H1 (cell line): ENCODE measurements around the gene YIF1B. TPM values are rescaled to one million over a fixed set of nuclear protein-coding genes. Genes with fewer than 3 reads are reported as not detected.

ENCODE experiments used
- CHD1 ChIP-seq: IDR thresholded peaks from 2 replicates; pipeline ENCODE4 v1.6.1; 2012; ENCODE audit warnings: low read depth, low read length, improper control_type of control experiment
- RFX5 ChIP-seq: IDR thresholded peaks from 2 replicates; pipeline ENCODE4 v1.6.1; 2011; ENCODE audit warnings: low read depth, low read length, improper control_type of control experiment, borderline replicate concordance
- polyA plus RNA-seq, 7 experiments: library from polyadenylated mRNA; depleted of rRNA in 3 of 7; stranded (reverse) in 5 of 7; unstranded in 2 of 7; fragments of >200 nt in 5 of 7; fragments of 200-250 nt in 2 of 7; gene quantifications; 1 replicate in 5 of 7; 2 replicates in 1 of 7; 4 replicates in 1 of 7; pipeline versions ENCODE4 v1.2.1 to v1.2.3, GENCODE V29; 2011 to 2013; ENCODE audit warnings: missing spikeins in 2 of 7, mixed read lengths in 2 of 7
- total RNA-seq: library from RNA; stranded (reverse); fragmentation: NEBNext Ultra II Directional; extraction: Animal tissue kit (Norgen Biotek cat#: 25700); gene quantifications from 2 replicates; pipeline ENCODE4 v1.2.1, GENCODE V29; 2021

YIF1B gene
- total and polyA plus RNA-seq, 2 of the 8 experiments (the other 6 are each of a cell fraction or from before 2014, with no cell fraction given), result 89.6 to 305 TPM

DNA sequence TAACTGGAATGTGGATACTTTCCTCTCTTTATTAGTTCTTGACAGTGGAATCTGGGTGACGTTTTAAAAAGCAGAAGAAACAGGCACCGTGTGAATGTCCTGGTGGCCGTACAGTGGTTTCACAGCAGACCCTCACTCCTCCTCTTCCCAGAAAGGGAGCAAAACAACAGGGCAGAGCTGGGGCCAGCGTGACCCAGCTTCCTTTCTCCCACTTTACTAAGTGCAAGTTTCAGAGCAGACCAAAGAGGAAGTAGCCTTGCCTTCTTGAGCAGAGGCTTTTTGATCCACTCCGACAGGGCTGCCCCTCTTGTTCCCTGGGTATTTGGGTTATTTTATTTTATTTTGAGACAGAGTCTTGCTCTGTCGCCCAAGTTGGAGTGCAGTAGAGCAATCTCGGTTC lies 31.3 kb downstream of the YIF1B start (continued):
- TF ChIP-seq CHD1, result no peak
- no peak for TF ChIP-seq RFX5
